DOHH2 (cell line): ENCODE results near the gene DDA1.

Experiments
- EZH2phosphoT487 ChIP-seq: fragments of 200-600 bp; sonication (generic); IDR thresholded peaks from 2 replicates; pipeline ENCODE4 v1.6.1; 2017; ENCODE audit warnings: borderline replicate concordance, mild to moderate bottlenecking, antibody characterized with exemption, low read length, moderate library complexity, mixed read lengths
- TF ChIP-seq, protein P1 (sequence below): fragments of 200-600 bp; sonication (generic); IDR thresholded peaks from one replicate; pipeline ENCODE4 v1.5.1; 2014; ENCODE audit warnings: antibody characterized with exemption, mild to moderate bottlenecking, low read depth, low read length; ENCODE audit not compliant: poor library complexity, severe bottlenecking

DNA sequence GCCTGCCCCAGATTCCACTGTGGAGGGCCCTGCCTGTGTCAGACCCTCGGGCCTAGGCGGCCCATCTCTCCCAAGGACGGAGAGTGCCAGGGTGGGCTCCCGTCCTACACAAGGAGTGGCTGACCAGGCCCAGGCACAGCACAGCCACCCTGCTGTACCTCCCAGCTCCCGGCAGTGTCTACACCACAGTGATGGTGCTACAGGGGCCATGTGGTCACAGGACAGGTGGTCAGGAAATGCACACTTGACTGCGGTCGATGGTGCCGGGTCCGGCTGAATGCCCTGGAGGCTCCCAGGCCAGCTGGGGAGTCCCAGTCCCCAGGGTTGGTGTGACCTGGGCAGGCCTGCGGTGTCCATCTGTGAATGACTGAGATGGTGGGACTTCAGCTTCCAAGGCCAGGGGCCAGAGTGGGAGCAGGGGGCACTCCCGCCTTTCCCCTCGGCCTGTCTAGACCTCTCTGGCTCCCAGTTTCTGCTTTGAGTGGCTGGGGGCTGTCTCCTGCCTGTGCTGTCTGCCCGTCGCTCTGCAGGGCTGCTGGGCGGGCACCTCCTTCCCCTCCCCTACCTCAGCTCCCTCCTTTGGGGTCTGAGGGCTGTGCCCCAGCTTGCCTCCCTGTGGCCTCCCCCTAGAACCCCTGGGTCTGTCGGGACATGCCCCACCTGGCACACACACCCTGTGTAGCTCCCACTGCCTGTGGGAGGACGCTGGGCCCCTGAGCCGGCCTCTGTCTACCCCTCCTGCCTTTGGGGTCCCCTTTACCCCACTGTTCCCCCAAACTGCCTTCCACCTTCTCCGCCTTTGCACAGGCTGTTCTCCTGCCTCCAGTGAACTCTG is 12.5 kb downstream of the DDA1 start:
- TF ChIP-seq, protein P1, sequence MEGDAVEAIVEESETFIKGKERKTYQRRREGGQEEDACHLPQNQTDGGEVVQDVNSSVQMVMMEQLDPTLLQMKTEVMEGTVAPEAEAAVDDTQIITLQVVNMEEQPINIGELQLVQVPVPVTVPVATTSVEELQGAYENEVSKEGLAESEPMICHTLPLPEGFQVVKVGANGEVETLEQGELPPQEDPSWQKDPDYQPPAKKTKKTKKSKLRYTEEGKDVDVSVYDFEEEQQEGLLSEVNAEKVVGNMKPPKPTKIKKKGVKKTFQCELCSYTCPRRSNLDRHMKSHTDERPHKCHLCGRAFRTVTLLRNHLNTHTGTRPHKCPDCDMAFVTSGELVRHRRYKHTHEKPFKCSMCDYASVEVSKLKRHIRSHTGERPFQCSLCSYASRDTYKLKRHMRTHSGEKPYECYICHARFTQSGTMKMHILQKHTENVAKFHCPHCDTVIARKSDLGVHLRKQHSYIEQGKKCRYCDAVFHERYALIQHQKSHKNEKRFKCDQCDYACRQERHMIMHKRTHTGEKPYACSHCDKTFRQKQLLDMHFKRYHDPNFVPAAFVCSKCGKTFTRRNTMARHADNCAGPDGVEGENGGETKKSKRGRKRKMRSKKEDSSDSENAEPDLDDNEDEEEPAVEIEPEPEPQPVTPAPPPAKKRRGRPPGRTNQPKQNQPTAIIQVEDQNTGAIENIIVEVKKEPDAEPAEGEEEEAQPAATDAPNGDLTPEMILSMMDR, result no peak
- no peak for TF ChIP-seq EZH2phosphoT487
